RKO (cell line): ENCODE measurements around the gene PRPSAP1.
"Not testable (repeated sequence)": the region's sequence is repeated elsewhere in the genome, so short reads cannot be mapped to it uniquely, and the experiment has no call there.

Experiments
- DNase-seq: peaks from one replicate; pipeline ENCODE4 v3.0.0-alpha.2; 2016; ENCODE audit warnings: low spot score

The PRPSAP1 gene

DNA sequence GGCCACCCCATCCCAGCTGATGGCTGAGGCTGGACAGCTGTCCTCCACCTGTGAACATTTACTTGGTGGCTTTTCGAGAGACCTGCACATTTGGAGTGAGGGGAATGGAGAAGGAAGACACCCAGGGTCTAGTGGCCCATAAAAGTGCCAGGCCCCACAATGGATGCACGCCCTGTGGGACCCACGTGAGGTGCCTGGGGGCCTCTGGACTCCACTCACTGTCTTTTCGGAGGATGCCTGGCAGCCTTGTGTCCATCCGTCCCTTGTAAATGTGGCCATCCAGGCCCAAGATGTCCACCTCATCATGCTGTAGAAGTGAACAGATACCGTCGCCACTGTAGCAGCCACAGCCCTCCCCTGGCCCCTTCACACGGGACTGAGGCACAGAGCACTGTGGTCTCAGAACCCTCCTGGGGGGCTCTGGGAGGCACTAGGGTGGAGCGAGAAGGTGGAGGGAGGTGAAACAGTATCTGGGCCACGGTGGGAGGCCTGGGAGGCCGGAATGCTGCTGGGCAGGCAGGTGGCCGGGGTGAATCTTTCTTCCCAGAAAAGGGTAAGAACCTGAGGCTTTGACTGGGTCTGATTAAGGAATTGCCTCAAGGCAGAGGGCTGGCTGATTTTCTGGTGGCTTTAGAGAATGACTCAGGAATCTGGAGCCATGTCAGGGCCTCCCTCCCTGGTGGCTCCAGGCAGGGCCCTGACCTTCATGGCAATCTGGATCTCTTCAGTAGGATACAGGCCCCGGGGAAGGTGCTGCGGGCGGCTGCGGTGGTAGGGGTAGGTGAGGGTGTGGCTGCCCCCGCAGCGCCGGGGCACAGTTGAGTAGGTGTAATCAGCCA, 77.0 kb downstream of the PRPSAP1 start:
- DNase-seq, result no peak

DNA sequence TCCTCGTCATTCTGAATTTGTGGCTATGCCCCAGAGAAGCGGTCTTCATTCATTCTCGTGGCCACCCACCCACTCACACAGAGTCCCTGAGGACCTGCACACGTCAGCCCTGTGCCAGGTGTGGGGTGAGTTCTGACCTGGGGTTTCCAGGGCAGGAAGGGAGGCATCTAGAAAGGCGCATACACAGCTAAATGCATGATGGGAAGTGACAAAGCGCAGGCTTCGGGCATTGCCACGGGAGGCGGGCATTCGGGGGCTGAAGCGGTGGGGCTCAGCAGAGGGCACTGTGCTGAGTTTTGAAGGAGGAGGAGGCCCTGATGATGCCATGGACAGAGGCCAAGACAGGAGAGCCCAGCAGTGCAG, 77.7 kb downstream of the PRPSAP1 start:
- DNase-seq, result no peak

DNA sequence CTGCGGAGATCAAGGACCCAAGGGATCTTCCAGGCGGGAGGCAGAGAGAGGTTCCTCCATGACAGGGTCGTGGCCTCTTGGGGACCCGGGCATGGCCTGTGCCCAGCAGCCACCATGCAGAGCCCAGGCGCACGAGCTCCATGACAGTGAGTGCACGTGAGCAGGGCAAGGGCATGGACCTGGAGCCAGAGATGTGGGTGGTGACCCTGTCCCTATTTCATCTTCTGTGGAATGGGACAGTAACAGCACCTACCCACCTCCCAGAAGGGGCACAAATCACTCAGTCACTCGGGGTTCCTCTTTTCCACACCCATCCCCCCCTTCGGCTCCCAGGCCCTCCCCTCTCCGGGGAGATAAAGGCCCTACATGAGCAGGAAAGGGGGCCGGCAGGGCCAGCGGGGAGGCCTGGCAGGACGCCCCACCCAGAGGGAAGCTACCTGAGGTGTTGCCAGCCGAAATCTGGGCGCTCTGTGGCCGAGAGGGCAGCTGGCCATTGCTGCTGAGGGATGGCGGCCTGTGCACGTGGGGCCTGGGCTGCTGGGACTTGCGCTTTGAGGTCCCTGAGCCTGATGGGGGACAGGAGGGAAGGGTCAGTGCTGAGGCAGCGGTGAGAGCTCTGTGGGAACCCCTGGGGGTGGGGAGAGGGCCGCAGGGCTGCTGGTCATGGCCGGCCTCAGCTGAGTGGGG, 78.2 kb downstream of the PRPSAP1 start:
- DNase-seq, result no peak

DNA sequence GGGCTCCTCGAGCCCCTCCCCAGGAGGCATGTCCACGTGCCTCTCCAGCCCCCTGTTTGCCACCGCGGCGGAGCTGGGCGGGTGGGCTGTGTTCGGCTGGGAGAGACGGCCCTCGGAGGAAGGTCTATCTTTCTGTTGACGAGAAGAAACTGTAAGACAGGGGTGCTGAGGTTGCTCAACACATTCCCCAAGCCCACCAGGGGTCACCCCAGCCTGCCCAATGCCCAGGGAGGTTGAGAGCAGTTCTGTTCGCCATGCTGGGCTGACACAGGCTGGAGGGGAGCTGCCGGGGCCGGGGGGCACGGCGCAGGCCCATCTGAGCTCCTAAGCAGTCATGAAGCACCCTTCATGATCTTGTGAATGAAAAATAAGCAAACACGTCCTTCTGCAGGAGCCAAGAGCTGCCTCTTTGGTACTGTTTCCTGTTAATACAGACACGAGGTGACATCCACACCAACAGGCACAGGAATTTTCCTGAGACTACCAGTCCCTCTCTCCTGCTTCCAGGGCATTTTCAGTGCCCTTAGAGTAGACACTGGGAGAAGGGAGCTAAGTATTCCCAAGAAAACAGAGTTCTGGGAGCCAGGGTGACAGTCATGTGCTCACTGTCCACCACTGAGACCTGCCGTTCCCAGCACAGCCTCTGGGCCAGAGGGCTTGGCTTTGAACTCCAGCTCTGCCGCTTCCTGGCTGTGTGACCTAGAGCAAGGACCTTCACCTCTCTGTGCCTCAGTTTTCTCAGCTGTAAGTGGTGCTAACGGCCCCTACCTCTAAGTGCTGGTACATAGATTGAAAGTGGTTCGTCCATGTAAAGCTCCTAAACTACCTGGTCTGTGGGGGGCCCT, 79.4 kb downstream of the PRPSAP1 start:
- no peak for DNase-seq

DNA sequence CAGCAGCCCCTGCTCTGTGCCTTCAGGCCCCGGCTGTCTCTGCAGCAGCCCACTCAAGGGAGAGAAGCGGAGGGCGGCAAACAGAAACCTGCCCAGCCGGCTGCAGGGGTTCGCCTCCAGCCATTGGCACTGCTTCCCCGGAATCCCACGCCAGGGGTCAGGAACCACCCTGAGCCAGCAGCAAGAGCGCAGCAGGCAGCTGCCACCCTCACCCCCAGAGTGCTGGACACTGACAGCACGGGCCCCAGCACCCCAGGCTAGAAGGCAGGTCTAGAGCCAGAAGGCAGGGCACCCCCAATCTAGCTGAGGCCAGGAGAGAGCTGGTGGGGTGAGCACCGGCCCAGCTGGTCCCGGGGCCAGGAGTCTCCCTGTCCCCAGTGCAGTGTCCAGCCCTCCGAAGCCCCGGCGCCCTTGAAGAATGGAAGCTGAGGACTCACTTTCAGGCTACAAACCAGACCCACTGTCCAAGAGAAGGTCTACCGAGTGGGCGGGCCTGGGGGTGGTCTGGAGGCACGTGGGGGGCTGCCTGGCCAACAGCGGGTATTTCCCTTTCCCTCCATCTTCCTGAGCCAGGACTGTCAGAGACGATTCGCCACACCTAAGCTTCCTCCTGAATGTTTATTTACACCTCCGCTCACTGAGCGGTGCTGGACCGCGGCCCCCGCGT, 80.1 kb downstream of the PRPSAP1 start:
- no peak for DNase-seq

DNA sequence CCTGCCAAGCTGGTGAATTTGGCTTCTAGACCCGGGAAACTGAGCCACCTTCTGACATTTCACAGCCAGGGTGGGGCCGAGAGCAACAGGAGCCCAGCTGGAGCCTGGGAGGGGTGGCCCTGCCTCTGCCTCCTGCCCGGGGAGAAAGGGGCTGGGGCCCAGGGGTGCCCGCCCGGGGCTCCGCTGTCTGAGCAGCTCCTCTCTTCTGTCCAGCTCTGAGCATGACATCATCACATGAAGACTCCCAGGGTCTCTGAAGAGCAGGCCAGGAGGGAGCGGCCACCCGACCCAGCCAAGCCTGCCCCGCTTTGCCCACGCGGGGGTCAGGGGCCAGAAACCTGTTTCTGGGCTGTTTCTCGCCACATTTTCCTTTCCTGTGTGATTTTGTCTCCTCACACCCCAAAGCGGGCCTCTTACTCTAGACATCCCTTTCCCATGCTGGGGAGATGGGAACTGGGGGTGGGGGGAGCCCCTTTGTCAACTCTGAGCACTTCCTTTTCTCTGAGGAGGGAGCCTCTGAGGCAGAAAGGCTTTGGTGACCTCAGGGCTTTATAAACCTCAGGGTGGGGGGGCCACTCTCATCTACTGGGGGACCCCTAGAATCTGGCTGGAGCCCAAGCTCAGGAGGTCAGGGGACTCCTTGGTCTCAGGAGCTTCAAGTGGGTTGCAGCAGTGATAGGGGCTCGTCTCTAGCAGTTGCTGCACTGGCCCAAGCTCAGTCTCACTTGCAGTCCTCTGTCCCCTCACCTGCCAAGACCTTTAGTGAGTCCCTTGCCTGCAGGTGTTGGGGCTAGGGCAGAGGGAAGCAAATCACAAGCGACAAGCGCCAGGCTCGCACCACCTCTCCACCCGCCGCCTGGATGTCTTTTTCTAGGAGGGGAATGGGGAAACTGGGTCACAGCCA, 80.9 kb downstream of the PRPSAP1 start:
- no peak for DNase-seq

DNA sequence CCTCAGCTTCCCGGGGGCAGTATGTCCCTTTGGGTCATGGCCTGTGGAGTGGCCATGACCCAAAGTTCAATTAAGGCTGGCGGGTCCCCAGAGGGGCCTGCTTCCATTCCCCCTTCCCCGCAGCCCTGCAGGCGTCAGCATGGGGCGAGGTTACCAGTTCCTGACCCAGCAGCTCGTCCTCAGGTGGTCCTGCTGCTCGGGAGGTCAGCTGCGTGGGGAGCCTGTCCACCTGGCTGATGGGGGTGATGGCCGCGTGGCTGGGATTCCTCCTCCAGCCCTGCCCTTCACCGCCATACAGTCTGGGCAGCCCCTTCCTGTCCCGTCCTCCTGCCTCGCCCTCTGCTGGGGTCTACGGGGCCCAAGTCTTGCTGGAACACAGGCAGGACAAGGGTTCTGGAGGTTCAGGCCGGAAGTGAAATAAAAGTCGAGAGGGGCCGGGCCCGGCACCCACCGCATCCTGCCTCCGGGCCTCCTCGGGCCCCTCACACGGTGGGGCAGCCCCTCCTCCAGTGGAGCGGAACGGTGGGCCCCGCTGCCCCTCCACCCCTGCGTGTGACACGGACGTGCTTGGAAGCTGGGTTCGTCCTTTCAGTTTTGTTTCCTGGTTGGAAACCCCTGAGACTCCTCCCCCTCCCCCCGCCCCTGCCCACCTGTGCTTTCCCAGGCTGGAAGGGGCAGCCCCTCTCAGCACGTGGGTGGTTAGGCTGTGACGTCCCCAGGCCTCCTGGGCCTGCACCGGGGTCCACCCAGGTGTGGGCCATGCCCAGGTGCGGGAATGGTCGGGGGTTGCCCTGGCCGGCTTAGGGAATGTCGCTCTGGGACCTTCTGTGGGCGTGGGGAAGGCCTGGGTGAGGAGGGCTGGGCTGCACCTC, 81.8 kb downstream of the PRPSAP1 start:
- no peak for DNase-seq

DNA sequence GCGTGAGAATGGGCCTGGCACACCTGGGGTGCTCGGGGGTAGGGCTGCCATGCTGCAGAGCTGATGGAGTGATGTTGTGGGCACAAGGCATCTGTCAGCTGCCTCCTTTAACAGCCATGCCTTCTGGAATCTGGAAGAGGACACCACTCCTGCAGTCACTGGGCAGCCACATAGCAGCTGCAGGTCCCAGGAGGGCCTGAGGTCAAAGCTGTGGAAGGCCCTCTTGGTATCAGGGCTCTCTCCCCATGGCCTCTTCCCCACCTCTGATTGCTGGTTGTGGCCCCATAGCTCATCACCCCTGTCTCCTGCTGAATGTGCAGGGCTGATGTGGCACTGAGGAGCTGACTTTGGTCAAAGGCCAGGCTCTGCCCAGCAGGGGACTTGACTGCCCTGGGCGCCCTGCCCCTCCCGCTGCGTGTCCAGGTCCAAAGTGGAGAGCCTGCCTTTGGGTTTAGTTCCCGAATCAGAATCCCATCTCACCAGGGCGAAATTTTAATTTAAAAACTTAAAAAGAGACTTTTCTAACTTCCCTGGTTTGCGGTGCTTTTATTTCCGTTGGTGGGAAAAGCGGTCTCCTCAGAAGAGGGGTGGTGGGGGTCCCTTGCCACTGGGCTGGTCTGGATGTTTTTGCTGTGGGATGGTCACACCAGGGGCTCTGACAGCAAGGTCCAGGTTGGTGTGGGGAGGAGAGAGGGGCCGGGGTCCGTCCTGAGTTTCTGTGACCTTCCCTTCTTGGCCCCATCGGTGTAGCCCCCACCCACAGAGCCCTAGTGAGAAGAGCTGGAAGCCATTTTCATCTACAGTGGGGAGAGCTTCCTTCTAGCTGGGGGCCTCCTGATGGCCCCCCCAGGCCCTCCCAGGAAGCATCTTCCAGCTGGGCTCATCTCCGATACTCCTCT, 82.7 kb downstream of the PRPSAP1 start:
- no peak for DNase-seq

DNA sequence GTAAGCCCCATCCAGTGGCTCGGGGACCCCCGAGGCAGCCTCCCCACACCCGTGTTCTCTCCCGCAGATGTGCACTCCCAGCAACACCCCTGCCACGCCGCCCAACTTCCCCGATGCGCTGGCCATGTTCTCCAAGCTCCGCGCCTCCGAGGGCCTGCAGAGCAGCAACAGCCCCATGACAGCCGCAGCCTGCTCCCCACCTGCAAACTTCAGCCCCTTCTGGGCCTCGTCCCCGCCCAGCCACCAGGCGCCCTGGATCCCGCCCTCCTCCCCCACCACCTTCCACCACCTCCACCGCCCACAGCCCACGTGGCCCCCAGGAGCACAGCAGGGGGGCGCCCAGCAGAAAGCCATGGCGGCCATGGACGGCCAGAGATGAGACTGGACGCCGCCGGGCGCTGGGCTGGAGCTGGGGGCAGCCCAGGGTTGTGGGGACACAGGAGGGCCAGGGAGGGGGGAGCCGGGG, 83.6 kb downstream of the PRPSAP1 start:
- no peak for DNase-seq

DNA sequence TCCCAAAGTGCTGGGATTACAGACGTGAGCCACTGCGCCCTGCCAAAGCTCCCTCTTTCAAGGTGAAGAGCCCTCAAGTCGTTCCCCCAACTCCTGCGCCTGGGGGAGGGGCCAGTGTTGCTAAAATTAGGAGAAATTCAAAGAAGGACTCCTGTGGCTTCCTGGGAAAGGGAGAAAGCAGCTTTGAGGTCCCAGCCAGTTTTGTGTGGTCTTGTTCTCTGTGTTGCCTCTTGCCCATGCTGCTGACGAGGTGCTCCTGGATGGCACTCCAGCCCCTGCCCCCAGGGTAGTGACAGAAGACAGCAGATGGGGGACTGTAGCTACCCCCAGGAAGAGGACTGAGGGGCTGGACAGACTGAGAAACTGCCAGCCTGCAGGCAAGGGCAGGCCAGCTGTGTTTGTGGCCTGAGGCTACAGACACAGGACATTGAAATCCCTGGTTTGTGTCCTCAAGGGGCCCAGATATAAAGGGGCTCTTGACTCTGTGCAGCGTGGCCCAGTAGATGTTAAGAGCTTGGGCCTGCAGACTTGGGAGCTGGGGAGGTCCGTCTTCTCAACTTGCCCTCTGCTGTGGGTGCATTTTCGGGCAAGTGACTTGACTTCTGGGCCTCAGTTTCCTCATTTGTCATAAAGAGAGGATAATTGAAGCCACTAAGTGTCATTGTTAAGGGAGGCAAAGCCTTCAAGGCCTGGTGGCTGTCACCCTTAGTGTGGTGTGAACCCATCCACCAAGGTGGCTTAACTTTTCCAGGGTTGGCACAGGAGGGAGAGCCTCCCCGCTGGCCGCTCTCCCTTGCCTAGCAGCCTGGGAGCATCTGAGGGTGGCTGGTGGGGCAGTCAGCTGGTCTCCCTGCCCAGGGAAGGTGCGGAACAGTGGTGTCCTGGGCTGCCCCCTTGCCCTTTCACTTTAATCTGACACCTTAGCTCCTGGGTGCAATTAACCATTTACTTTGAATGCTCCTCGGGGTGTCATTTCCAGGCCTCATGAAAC, 84.4 kb downstream of the PRPSAP1 start:
- DNase-seq, result no peak

DNA sequence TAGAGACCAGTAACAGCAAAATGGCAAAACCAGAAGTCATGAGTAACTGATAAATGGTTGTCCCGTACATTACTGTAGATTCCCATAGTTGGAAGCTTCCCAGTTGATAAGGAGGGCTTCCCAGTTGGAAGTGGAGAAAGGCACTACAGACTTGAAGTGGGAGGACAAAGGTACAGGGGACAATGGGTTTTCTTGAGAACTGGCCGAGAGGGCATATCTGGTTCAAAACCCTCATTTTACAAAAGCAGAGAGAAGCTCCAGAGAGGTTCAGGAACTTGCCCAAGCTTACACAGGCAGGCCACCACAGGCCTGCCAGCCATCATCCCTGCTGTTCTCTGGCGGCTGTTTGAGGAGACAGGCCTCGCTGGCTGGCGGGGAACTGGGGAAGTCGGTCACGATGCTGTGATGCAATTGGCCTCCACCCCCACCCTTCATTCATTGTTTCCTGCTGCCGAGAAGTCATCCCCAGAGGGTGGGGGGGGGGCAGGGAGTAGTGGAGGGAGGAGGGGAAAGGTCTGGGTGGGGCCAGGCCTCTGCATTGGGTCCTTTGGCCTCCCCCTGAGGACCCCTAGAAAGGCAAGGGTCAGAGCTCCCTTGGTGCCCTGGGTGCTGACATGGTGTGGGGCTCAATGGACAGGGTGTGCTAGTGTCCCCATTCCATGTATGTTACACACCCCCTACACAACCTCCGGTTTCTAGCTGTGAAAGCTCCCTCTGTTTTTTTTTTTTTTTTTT, 85.5 kb downstream of the PRPSAP1 start:
- no peak for DNase-seq

DNA sequence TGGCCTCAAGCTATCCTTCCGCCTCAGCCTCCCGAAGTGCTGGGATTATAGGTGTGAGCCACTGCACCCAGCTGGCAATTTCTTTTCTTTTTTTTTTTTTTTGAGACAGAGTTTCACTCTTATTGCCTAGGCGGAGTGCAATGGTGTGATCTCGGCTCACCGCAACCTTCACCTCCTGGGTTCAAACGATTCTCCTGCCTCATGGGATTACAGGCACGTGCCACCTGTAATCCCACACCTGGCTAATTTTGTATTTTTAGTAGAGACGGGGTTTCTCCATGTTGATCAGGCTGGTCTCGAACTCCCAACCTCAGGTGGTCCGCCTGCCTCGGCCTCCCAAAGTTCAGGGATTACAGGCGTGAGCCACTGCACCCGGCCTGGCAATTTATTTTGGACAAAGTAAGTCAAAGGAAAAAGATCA, 86.1 kb downstream of the PRPSAP1 start:
- not testable (repeated sequence) for DNase-seq

DNA sequence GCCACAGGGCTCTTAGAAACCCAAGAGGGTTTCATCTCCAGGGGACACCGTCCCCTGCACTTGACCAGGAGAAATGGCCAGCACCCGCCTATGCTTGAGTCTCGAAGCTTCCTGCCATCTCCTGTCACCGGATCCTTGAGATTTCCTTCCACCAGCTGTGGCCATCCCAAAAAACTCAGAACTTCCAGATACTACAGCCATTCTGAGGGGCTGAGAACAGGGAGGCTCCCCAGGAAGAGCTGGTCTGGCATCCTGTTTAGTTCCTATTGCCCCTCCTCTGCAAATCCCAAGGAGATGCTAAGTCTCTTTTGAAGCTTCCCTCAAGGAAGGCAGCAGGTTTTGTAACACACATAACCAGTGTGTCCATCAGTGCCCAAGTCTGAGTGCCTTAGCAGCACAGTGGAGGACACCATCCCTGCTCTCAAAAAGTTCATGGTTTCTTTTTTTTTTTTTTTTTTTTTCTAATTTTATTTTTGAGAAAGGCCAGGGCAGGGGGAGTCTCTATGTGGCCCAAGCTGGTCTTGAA, 86.6 kb downstream of the PRPSAP1 start:
- no peak for DNase-seq

DNA sequence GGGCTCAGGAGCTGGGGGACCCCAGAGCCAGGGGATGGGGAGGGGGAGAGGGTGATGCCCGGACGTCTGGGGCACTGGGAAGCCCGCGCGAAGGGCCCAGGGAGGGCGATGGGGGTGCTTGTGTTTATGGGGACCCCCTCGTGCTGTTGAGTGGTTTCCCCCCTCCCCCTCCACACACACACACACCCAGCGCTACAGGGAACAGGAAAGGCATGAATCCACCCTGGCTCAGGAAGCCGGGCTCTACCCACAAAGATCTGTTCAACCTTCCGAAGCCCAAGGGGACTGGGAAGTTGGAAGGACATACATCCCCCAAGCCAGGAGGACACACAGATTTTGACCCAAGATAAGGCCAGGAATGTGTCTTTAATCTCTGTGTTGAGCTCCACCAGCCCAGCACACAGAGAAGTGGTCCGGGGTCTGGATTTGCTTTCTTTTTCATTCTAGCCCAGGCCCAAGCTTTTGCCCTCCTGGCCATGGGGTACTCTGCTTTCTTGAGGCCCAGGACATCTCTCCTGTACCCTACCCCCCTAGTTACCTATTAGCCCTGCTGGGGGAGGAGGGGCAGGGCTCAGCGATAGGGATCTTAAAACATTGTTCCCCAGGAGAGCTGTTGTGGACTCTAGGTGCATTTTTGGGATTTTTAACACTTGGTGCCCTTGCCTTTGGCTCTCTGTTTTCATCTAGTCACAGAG, 87.3 kb downstream of the PRPSAP1 start:
- DNase-seq, result peak; percentile 53

DNA sequence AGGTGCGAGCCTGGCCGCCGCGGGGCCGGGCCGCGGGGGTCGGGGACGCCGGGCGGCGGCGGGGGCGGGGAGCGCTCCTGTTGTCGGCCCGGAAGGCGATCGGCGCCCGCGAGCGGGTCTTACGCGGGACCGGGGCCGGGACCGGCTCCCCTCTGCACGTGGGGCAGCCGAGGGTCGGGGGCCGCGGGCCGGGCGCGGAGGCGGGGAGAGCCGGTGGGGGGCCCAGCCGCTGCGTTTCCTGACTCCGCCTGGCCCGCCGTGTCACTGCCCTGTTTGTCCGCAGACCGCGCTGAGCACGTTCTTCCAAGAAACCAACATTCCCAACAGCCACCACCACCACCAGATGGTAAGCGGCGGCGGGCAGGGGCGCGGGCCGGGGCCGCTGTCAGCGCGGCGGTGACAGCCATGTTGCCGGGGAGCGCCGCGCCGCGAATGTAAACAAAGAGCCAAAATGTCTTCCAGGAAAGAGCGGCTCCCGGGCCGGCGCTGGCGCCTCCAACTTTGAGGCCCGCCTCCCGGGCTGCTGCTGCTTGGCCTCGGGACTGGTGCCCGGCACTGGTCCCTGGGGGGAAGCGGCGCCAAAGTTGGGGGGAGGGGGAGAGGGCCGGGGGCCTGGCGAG, 88.0 kb downstream of the PRPSAP1 start:
- peak; percentile 42 for DNase-seq
